HepG2 (cell line): Measurements from ENCODE around the gene AARS1. TPM values are rescaled to one million over a fixed set of nuclear protein-coding genes. Genes with fewer than 3 reads are reported as not detected.
"Not testable (repeated sequence)": the region's sequence is repeated elsewhere in the genome, so short reads cannot be mapped to it uniquely, and the experiment has no call there.

Source experiments
- ATAC-seq: fragments of 200-7000 bp; cut with Tn5 transposase; 3 replicates; pipeline ENCODE4 v1.9.1; 2020; ENCODE audit warnings: mild to moderate bottlenecking, moderate library complexity
- BruUV-seq: library from RNA; stranded (reverse); fragments of 400-500 nt; replicated peaks from 2 replicates; lab custom pipeline; 2021; lab: Mats Ljungman, UMichigan
- CTCF ChIA-PET: fragments of 300-600 bp; formaldehyde crosslinking; extraction: SDS; loops from one replicate; lab custom pipeline; 2021; ENCODE audit warnings: low total read pairs, inconsistent platforms, low intra/inter-chr PET ratio; lab: Yijun Ruan, JAX
- POLR2A ChIA-PET: fragments of 350-600 bp; sonication (Branson Sonifier 250); formaldehyde crosslinking; loops from one replicate; lab custom pipeline; 2020; ENCODE audit warnings: antibody characterized with exemption, inconsistent platforms; lab: Yijun Ruan, JAX
- DNase-seq: peaks from one replicate; pipeline ENCODE4 v3.0.0-alpha.2; 2015; ENCODE audit warnings: low spot score
- FAIRE-seq: peaks from 3 replicates; lab custom pipeline; 2011; peaks lifted over from hg19 to GRCh38; lab: Jason Lieb, UNC
- H2AFZ ChIP-seq: one replicate; pipeline ENCODE4 v1.6.1; 2011; ENCODE audit warnings: low read length, inconsistent platforms
- H3K27ac ChIP-seq: fragments of 300-600 bp; 3 replicates; pipeline ENCODE4 v1.8.0; 2011; ENCODE audit warnings: mixed run types, mild to moderate bottlenecking, mixed read lengths, low read length, inconsistent platforms; ENCODE audit not compliant: insufficient read depth; ENCODE audit errors: extremely low read length
- H3K27me3 ChIP-seq, 2 experiments: fragments of 200-600 bp in 1 of 2; 2 replicates in 1 of 2; 3 replicates in 1 of 2; pipeline versions ENCODE4 v1.6.0 to v1.8.0; 2011; ENCODE audit warnings: low read length in 2 of 2, mild to moderate bottlenecking in 2 of 2, moderate library complexity in 2 of 2, inconsistent platforms in 1 of 2; ENCODE audit not compliant: insufficient read depth in 2 of 2, control insufficient read depth in 1 of 2
- H3K36me3 ChIP-seq, 2 experiments: fragments of 200-600 bp in 1 of 2; replicated peaks in 1 of 2; 2 replicates in 1 of 2; 3 replicates in 1 of 2; pipeline versions ENCODE4 v1.5.1 to v1.8.0; 2011; ENCODE audit warnings: low read length in 2 of 2, inconsistent platforms in 1 of 2; ENCODE audit not compliant: insufficient read depth in 2 of 2, control insufficient read depth in 1 of 2
- H3K4me1 ChIP-seq: 2 replicates; pipeline ENCODE4 v1.5.1; 2012; ENCODE audit warnings: low read length, inconsistent platforms; ENCODE audit not compliant: insufficient read depth
- H3K4me2 ChIP-seq: 2 replicates; pipeline ENCODE4 v1.6.0; 2011; ENCODE audit warnings: low read depth, low read length, inconsistent platforms
- H3K4me3 ChIP-seq, 3 experiments: fragments of 200-600 bp in 1 of 3; sonication (generic), shearing (Covaris generic) in 1 of 3; replicated peaks in 1 of 3; 2 replicates each; pipeline ENCODE4 v1.5.1; 2011 to 2016; ENCODE audit warnings: low read length in 3 of 3, inconsistent platforms in 2 of 3, low read depth in 2 of 3, mild to moderate bottlenecking in 2 of 3, control low read depth in 1 of 3, mixed read lengths in 1 of 3; ENCODE audit not compliant: insufficient read depth in 1 of 3
- H3K79me2 ChIP-seq: one replicate; pipeline ENCODE4 v1.6.1; 2011; ENCODE audit warnings: low read length, inconsistent platforms; ENCODE audit not compliant: insufficient read depth
- H3K9ac ChIP-seq: 2 replicates; pipeline ENCODE4 v1.6.0; 2011; ENCODE audit warnings: mild to moderate bottlenecking, low read depth, low read length, inconsistent platforms; ENCODE audit not compliant: insufficient read depth
- H3K9me3 ChIP-seq: 2 replicates; pipeline ENCODE4 v1.5.1; 2012; ENCODE audit warnings: mild to moderate bottlenecking, low read length
- H4K20me1 ChIP-seq: 2 replicates; pipeline ENCODE4 v1.6.0; 2011; ENCODE audit warnings: inconsistent platforms, mild to moderate bottlenecking, low read length, moderate library complexity; ENCODE audit not compliant: insufficient read depth
- GRHL1 ChIP-seq: sonication (generic); formaldehyde crosslinking; conservative IDR thresholded peaks from 2 replicates; pipeline ENCODE4 v1.8.0; 2022; ENCODE audit warnings: missing genetic modification reagents
- MAFF ChIP-seq: IDR thresholded peaks from 2 replicates; pipeline ENCODE4 v1.6.1; 2011; ENCODE audit warnings: low read depth, low read length, improper control_type of control experiment
- MAFK ChIP-seq, 2 experiments: IDR thresholded peaks in 1 of 2; conservative IDR thresholded peaks in 1 of 2; 2 replicates each; pipeline ENCODE4 v1.6.1; 2011; ENCODE audit warnings: improper control_type of control experiment in 2 of 2, low read length in 2 of 2
- NFE2 ChIP-seq: sonication (generic); formaldehyde crosslinking; IDR thresholded peaks from 2 replicates; pipeline ENCODE4 v1.4.0; 2020; ENCODE audit warnings: missing genetic modification reagents
- NFE2L2 ChIP-seq: fragments of 150-350 bp; IDR thresholded peaks from 2 replicates; pipeline ENCODE4 v1.6.1; 2014; ENCODE audit warnings: low read length
- THAP11 ChIP-seq: IDR thresholded peaks from 2 replicates; pipeline ENCODE4 v1.6.1; 2016; ENCODE audit warnings: missing biosample characterization, missing genetic modification reagents
- ZNF121 ChIP-seq: sonication (generic); formaldehyde crosslinking; IDR thresholded peaks from 2 replicates; pipeline ENCODE4 v1.5.0; 2020; ENCODE audit warnings: mild to moderate bottlenecking, missing genetic modification reagents
- ZNF282 ChIP-seq: fragments of 450-650 bp; IDR thresholded peaks from 2 replicates; pipeline ENCODE4 v1.6.1; 2018; ENCODE audit not compliant: partially characterized antibody
- ZNF670 ChIP-seq: sonication (generic); formaldehyde crosslinking; IDR thresholded peaks from 2 replicates; pipeline ENCODE4 v1.8.0; 2022; ENCODE audit warnings: mild to moderate bottlenecking, missing genetic modification reagents, borderline replicate concordance
- WGBS: methylation state at CpG from one replicate; pipeline ENCODE4 v1.1.6; 2017; ENCODE audit warnings: low lambda C conversion rate; 5-methylcytosine and 5-hydroxymethylcytosine counted together
- in situ Hi-C: cut with HindIII; loops from 2 replicates; pipeline ENCODE4 v1.10.0; 2017; ENCODE audit warnings: low pct_unique_long_range_greater_than_20kb; ENCODE audit not compliant: extremely low pct_ligation_motif_present
- intact Hi-C: fragments of 100-400 bp; cut with micrococcal nuclease; formaldehyde crosslinking; loops from one replicate; pipeline ENCODE4 v1.10.0; 2022; ENCODE audit not compliant: unreplicated experiment
- polyA plus RNA-seq, 8 experiments: library from polyadenylated mRNA; depleted of rRNA in 3 of 8; stranded (reverse) in 7 of 8; unstranded in 1 of 8; fragments of >200 nt; fragmentation: Illumina TruSeq in 4 of 8; extraction: Trizol in 4 of 8; gene quantifications; 2 replicates each; pipeline versions ENCODE4 v1.2.1 to v1.2.3, GENCODE V29; 2011 to 2016; ENCODE audit warnings: low read depth in 4 of 8, missing spikeins in 1 of 8, mixed read lengths in 1 of 8; ENCODE audit not compliant: insufficient read depth in 1 of 8
- total RNA-seq, 5 experiments: library from RNA; depleted of rRNA; stranded (reverse); fragments of >200 nt; fragmentation: Illumina TruSeq; extraction: Trizol; gene quantifications; 2 replicates each; pipeline ENCODE4 v1.2.3, GENCODE V29; 2016; ENCODE audit warnings: low read depth in 1 of 5

AARS1 gene
- total and polyA plus RNA-seq, 2 of the 13 experiments (the other 11 are each of a cell fraction or from before 2014, with no cell fraction given): 107 to 132 TPM

DNA sequence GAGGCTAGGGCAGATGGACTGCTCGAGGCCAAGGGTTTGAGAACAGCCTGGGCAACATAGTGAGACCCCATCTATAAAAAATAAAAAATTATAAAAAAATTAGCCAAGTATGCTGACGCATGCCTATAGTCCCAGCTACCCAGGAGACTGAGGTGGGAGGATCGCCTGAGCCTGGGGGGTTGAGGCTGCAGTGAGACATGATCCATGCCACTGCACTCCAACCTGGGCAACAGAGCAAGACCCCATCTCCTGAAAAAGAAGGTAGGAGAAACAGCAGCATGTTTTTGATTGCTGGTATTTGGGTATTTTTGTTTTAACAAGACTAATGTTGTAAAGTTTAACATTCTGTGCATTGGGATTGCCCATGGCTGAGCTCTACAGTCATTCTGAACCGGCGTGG lies 48.5 kb upstream of the AARS1 start:
- no peak overlapping the region for H3K9ac ChIP-seq
- no TSS peak for BruUV-seq
- H3K27me3 ChIP-seq: no peaks in the 10 kb centered on the region
- H4K20me1 ChIP-seq: no peaks in the 10 kb centered on the region
- ATAC-seq (no peak), DNase-seq (no peak)
- no peaks in the 10 kb centered on the region for H3K9me3 ChIP-seq
- in situ Hi-C loops: no loop called here
- CTCF ChIA-PET: no interaction called here
- 100% methylated on average over 5 of the region's 5 CpGs for WGBS
- H3K4me1 ChIP-seq: no peaks in the 10 kb centered on the region
- TF ChIP-seq ZNF670 (CRISPR knock-in tag) (no peak), ZNF282 (no peak), THAP11 (no peak), ZNF121 (peak; percentile 72), GRHL1 (CRISPR knock-in tag) (no peak)
- TF ChIP-seq, all 625 proteins: peak for 1
- POLR2A ChIA-PET: interaction anchor here (3.0 kb wide), 1 partner anchor 8 kb away, joined by 20 read pairs; the partner anchor contains the start of gene DDX19A
- no peak for FAIRE-seq
- intact Hi-C loops: no loop called here
- Histone ChIP-seq H3K4me2 (no peak overlapping the region), H3K36me3 (peaks cover 15 to 22% of the 10 kb centered on the region in 2 experiments), H3K4me3 (no peak overlapping the region), H3K27ac (no peak overlapping the region), H3K79me2 (no peaks in the 10 kb centered on the region), H2AFZ (no peak overlapping the region)

DNA sequence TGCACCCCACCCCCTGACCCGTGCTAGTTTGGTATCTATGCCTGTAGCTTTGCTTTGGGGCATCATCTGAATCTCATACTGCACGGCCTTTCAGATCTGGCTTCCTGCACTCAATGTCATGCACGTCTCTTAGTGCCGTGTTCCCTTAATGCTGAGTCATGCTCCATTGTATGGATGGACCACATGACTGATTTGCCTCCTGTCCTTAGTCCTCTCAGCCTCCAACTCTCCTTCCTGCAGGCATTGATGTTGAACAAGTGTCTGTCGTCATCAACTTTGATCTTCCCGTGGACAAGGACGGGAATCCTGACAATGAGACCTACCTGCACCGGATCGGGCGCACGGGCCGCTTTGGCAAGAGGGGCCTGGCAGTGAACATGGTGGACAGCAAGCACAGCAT lies 43.4 kb upstream of the AARS1 start:
- BruUV-seq, H3K4me2 ChIP-seq, intact Hi-C loops, H3K4me1 ChIP-seq, H3K79me2 ChIP-seq, H4K20me1 ChIP-seq: not testable (repeated sequence)
- H3K36me3 ChIP-seq: peaks cover 29 to 50% of the 10 kb centered on the region in 2 experiments
- 95% methylated on average over 6 of the region's 12 CpGs for WGBS
- TF ChIP-seq MAFK (conservative IDR thresholded peaks at IDR 0.05 in 1 of 2, IDR thresholded peaks at IDR 0.05 in 1 of 2; ENCODE audit: low read length in 2 of 2) (peak; percentile 80 to 85), MAFF (peak; percentile 64), NFE2 (CRISPR knock-in tag) (peak; percentile 75; the same call in 1 of the 2 replicates), NFE2L2 (peak; percentile 94)
- TF ChIP-seq, all 625 proteins: peak for 4; not testable (repeated sequence) for 621
- H3K9me3 ChIP-seq, in situ Hi-C loops, POLR2A ChIA-PET, H3K27ac ChIP-seq, H3K9ac ChIP-seq, H3K27me3 ChIP-seq, CTCF ChIA-PET, H3K4me3 ChIP-seq, ATAC-seq, FAIRE-seq, H2AFZ ChIP-seq, DNase-seq: not testable (repeated sequence)
